Measurements from ENCODE around the gene POC1B.

DNA sequence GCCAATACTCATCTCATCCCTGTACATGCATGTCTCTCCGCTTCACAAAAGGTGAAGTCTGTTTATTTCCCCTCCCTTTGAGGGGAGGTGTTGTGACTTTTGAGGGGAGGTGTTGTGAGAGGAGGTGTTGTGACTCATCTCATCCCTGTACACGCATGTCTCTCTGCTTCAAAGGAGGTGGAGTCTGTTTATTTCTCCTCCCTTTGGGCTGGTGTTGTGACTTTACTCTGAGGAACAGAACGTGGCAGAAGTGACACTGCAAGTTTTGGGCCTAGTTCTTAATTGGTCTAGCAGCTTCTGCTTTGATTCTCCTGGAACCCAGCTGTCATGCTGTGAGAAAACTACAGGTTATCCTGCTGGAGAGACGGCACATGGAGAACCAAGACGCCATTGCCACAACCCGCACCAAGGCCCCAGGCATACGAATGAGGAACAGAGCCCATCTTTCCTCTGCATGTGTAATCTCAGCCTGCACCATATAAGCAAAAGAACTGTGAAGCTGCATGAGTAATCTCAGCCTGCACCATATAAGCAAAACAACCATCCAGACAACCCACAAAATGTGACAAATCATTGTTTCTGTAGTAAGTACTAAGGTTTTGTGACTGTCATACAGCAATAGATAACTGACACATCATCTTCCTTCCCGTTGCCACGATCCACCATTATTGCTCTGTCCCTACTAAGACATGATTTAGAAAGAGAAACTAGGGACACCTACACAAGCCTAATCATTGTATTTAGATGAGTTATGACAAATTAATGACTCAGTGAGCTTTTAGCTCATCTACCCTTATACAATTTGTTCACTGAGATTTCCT is 31.2 kb downstream of the POC1B start:
- TF ChIP-seq, protein P1, sequence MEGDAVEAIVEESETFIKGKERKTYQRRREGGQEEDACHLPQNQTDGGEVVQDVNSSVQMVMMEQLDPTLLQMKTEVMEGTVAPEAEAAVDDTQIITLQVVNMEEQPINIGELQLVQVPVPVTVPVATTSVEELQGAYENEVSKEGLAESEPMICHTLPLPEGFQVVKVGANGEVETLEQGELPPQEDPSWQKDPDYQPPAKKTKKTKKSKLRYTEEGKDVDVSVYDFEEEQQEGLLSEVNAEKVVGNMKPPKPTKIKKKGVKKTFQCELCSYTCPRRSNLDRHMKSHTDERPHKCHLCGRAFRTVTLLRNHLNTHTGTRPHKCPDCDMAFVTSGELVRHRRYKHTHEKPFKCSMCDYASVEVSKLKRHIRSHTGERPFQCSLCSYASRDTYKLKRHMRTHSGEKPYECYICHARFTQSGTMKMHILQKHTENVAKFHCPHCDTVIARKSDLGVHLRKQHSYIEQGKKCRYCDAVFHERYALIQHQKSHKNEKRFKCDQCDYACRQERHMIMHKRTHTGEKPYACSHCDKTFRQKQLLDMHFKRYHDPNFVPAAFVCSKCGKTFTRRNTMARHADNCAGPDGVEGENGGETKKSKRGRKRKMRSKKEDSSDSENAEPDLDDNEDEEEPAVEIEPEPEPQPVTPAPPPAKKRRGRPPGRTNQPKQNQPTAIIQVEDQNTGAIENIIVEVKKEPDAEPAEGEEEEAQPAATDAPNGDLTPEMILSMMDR (IDR thresholded peaks at IDR 0.05; ENCODE audit: low read length): no peak
- TF ChIP-seq EZH2 (IDR thresholded peaks at IDR 0.05; ENCODE audit: borderline replicate concordance, low read length): no peak

Measured in OCI-LY1 (cell line).